SK-N-SH (cell line): ENCODE results near the gene ZXDC. TPM values are rescaled to one million over a fixed set of nuclear protein-coding genes. Genes with fewer than 3 reads are reported as not detected.

Experiments
- CTCF ChIA-PET: fragments of 300-600, 350-600 bp; formaldehyde crosslinking; extraction: SDS; loops from one replicate; lab custom pipeline; 2021; lab: Yijun Ruan, JAX
- POLR2A ChIA-PET: fragments of 350-600 bp; sonication (Branson Sonifier 250); formaldehyde crosslinking; extraction: SDS; loops from one replicate; lab custom pipeline; 2020; ENCODE audit warnings: antibody characterized with exemption, inconsistent platforms; lab: Yijun Ruan, JAX
- DNase-seq: peaks from one replicate; pipeline ENCODE4 v3.0.0; 2012
- H2AFZ ChIP-seq: fragments of 200-600 bp; sonication (generic); 2 replicates; pipeline ENCODE4 v1.8.1; 2016; ENCODE audit warnings: antibody characterized with exemption, mild to moderate bottlenecking, low read depth
- H3F3A ChIP-seq: fragments of 200-600 bp; sonication (generic); replicated peaks from 2 replicates; pipeline ENCODE3; 2016; ENCODE audit warnings: antibody characterized with exemption, mild to moderate bottlenecking; ENCODE audit not compliant: insufficient read depth
- H3K27ac ChIP-seq, 2 experiments: fragments of 200-500 bp in 1 of 2; fragments of 200-600 bp in 1 of 2; sonication (Bioruptor generic) in 1 of 2; sonication (generic), shearing (Covaris generic) in 1 of 2; 2 replicates each; pipeline versions ENCODE4 v1.5.1 to v1.6.1; 2014 to 2016; ENCODE audit warnings: low read depth in 2 of 2, inconsistent platforms in 1 of 2, low read length in 1 of 2, mild to moderate bottlenecking in 1 of 2, mixed read lengths in 1 of 2
- H3K27me3 ChIP-seq: fragments of 200-600 bp; sonication (generic), shearing (Covaris generic); 2 replicates; pipeline ENCODE4 v1.6.1; 2016; ENCODE audit warnings: mixed run types; ENCODE audit not compliant: insufficient read depth
- H3K36me3 ChIP-seq, 2 experiments: fragments of 200-500 bp in 1 of 2; fragments of 200-600 bp in 1 of 2; sonication (Bioruptor generic) in 1 of 2; sonication (generic) in 1 of 2; replicated peaks in 1 of 2; 2 replicates each; pipeline versions ENCODE3 to v1.5.1; 2014 to 2016; ENCODE audit warnings: low read length in 1 of 2, mild to moderate bottlenecking in 1 of 2; ENCODE audit not compliant: insufficient read depth in 2 of 2, control insufficient read depth in 1 of 2
- H3K4me1 ChIP-seq, 2 experiments: fragments of 200-500 bp in 1 of 2; fragments of 200-600 bp in 1 of 2; sonication (Bioruptor generic) in 1 of 2; sonication (generic), shearing (Covaris generic) in 1 of 2; 2 replicates each; pipeline versions ENCODE4 v1.5.1 to v1.6.1; 2014 to 2016; ENCODE audit warnings: low read depth in 1 of 2, low read length in 1 of 2, mixed run types in 1 of 2; ENCODE audit not compliant: insufficient read depth in 2 of 2, control insufficient read depth in 1 of 2
- H3K4me2 ChIP-seq: fragments of 200-600 bp; sonication (generic), shearing (Covaris generic); 2 replicates; pipeline ENCODE4 v1.6.1; 2017; ENCODE audit warnings: mixed run types
- H3K4me3 ChIP-seq, 2 experiments: fragments of 200-500 bp in 1 of 2; fragments of 200-600 bp in 1 of 2; sonication (Bioruptor generic) in 1 of 2; sonication (generic), shearing (Covaris generic) in 1 of 2; 2 replicates each; pipeline versions ENCODE4 v1.5.1 to v1.8.1; 2014 to 2016; ENCODE audit warnings: low read depth in 2 of 2, inconsistent platforms in 1 of 2, low read length in 1 of 2, mild to moderate bottlenecking in 1 of 2, mixed read lengths in 1 of 2, moderate library complexity in 1 of 2
- H3K79me2 ChIP-seq: fragments of 200-600 bp; sonication (generic); 2 replicates; pipeline ENCODE4 v1.8.1; 2017; ENCODE audit warnings: mild to moderate bottlenecking; ENCODE audit not compliant: insufficient read depth
- H3K9ac ChIP-seq: fragments of 200-600 bp; sonication (generic); 2 replicates; pipeline ENCODE4 v1.6.1; 2017; ENCODE audit warnings: mixed run types
- H3K9me2 ChIP-seq: fragments of 200-600 bp; sonication (generic); 2 replicates; pipeline ENCODE4 v1.6.1; 2017; ENCODE audit warnings: mixed run types
- H3K9me3 ChIP-seq: fragments of 200-600 bp; sonication (generic); 2 replicates; pipeline ENCODE4 v1.6.1; 2017; ENCODE audit warnings: mixed run types, mild to moderate bottlenecking, moderate library complexity
- H4K20me1 ChIP-seq: fragments of 200-600 bp; sonication (generic); 2 replicates; pipeline ENCODE4 v1.6.1; 2017; ENCODE audit warnings: mild to moderate bottlenecking, mixed run types; ENCODE audit not compliant: insufficient read depth
- CHD2 ChIP-seq: fragments of 150-350 bp; IDR thresholded peaks from 2 replicates; pipeline ENCODE4 v1.6.1; 2018; ENCODE audit warnings: low read length; ENCODE audit not compliant: partially characterized antibody
- ELF1 ChIP-seq: IDR thresholded peaks from 2 replicates; pipeline ENCODE4 v1.4.0; 2012
- EZH2phosphoT487 ChIP-seq: fragments of 200-600 bp; sonication (generic); IDR thresholded peaks from 2 replicates; pipeline ENCODE4 v1.6.1; 2017; ENCODE audit warnings: low read depth, mixed run types, mild to moderate bottlenecking, antibody characterized with exemption, moderate library complexity, borderline replicate concordance
- FOXJ3 ChIP-seq: sonication (generic); formaldehyde crosslinking; IDR thresholded peaks from 2 replicates; pipeline ENCODE4 v1.5.1; 2020; ENCODE audit warnings: mild to moderate bottlenecking, missing genetic modification reagents
- FOXM1 ChIP-seq: IDR thresholded peaks from 2 replicates; pipeline ENCODE4 v1.4.0; 2012; ENCODE audit warnings: low read depth, mild to moderate bottlenecking
- GABPA ChIP-seq: IDR thresholded peaks from 2 replicates; pipeline ENCODE4 v1.4.0; 2012; ENCODE audit warnings: low read depth, mild to moderate bottlenecking
- GATA2 ChIP-seq: sonication (generic); formaldehyde crosslinking; IDR thresholded peaks from 2 replicates; pipeline ENCODE4 v1.5.0; 2020; ENCODE audit warnings: mild to moderate bottlenecking, missing genetic modification reagents
- JUND ChIP-seq: IDR thresholded peaks from 2 replicates; pipeline ENCODE4 v1.4.0; 2012
- MAX ChIP-seq: IDR thresholded peaks from 2 replicates; pipeline ENCODE4 v1.4.0; 2012; ENCODE audit warnings: low read depth
- NFIC ChIP-seq: IDR thresholded peaks from 2 replicates; pipeline ENCODE4 v1.4.0; 2012; ENCODE audit warnings: borderline replicate concordance
- NRF1 ChIP-seq: IDR thresholded peaks from 2 replicates; pipeline ENCODE4 v1.6.1; 2012; ENCODE audit warnings: low read depth, mild to moderate bottlenecking, low read length
- RAD21 ChIP-seq: IDR thresholded peaks from 2 replicates; pipeline ENCODE4 v1.6.1; 2012; ENCODE audit warnings: mild to moderate bottlenecking, low read length
- RCOR1 ChIP-seq: fragments of 150-350 bp; IDR thresholded peaks from 2 replicates; pipeline ENCODE4 v1.6.1; 2017; ENCODE audit warnings: antibody characterized with exemption, low read length
- REST ChIP-seq: IDR thresholded peaks from 2 replicates; pipeline ENCODE4 v1.6.1; 2012; ENCODE audit warnings: mild to moderate bottlenecking, low read depth, low read length, moderate library complexity
- SIN3A ChIP-seq: IDR thresholded peaks from 2 replicates; pipeline ENCODE4 v1.6.1; 2012; ENCODE audit warnings: low read depth, mild to moderate bottlenecking, low read length, moderate library complexity, borderline replicate concordance
- SMC3 ChIP-seq: IDR thresholded peaks from 2 replicates; pipeline ENCODE4 v1.6.1; 2012; ENCODE audit warnings: low read depth, low read length, improper control_type of control experiment
- TAF1 ChIP-seq: IDR thresholded peaks from 2 replicates; pipeline ENCODE4 v1.6.1; 2012; ENCODE audit warnings: low read depth, mild to moderate bottlenecking, low read length, moderate library complexity, borderline replicate concordance
- TCF12 ChIP-seq: IDR thresholded peaks from 2 replicates; pipeline ENCODE4 v1.4.0; 2012
- YY1 ChIP-seq: IDR thresholded peaks from 2 replicates; pipeline ENCODE4 v1.4.0; 2012; ENCODE audit warnings: low read depth, mild to moderate bottlenecking
- WGBS: methylation state at CpG from one replicate; pipeline ENCODE4 v1.1.6; 2017; ENCODE audit warnings: low lambda C conversion rate; 5-methylcytosine and 5-hydroxymethylcytosine counted together
- polyA plus RNA-seq, 3 experiments: library from polyadenylated mRNA; depleted of rRNA; stranded (reverse); fragments of >200 nt; gene quantifications; 2 replicates each; pipeline ENCODE4 v1.2.3, GENCODE V29; 2012
- TF ChIP-seq, protein P1 (sequence below): fragments of 150-350 bp; IDR thresholded peaks from 2 replicates; pipeline ENCODE4 v1.6.1; 2016; ENCODE audit warnings: mild to moderate bottlenecking, low read depth, low read length

Gene ZXDC
- polyA plus RNA-seq, 1 of the 3 experiments (the other 2 are of a cell fraction), result 8.5 TPM

- TF ChIP-seq GATA2 (CRISPR knock-in tag) (no peak), CHD2 (no peak), RAD21 (no peak), TCF12 (no peak), EZH2phosphoT487 (no peak)
These were observed 53.6 kb downstream of the ZXDC start (continued) for GRCh38 chr3:126422121-126422520.

GRCh38 chr3:126421573-126422119, 54.0 kb downstream of the ZXDC start:
- ChIA-PET CTCF (no interaction called here), POLR2A (no interaction called here)
- Histone ChIP-seq H3K27ac (no peak overlapping the region), H2AFZ (no peak overlapping the region), H3K27me3 (no peaks in the 10 kb centered on the region), H3F3A (no peaks in the 10 kb centered on the region), H3K4me1 (peaks cover 0 to 12% of the 10 kb centered on the region in 2 experiments; a peak in 1 of 4 replicates), H3K9me3 (peaks cover 7% of the 10 kb centered on the region; the same call in 1 of the 2 replicates), H3K4me3 (no peak overlapping the region), H3K9me2 (no peaks in the 10 kb centered on the region), H3K36me3 (no peaks in the 10 kb centered on the region), H3K79me2 (no peaks in the 10 kb centered on the region), H3K9ac (no peak overlapping the region), H4K20me1 (no peaks in the 10 kb centered on the region), H3K4me2 (no peak overlapping the region)
- TF ChIP-seq TCF12 (no peak), GABPA (no peak), CHD2 (no peak), FOXJ3 (no peak), EZH2phosphoT487 (no peak), NRF1 (no peak), GATA2 (CRISPR knock-in tag) (no peak), MAX (no peak), JUND (no peak)
- WGBS, result 44% methylated on average over 2 of the region's 10 CpGs
- DNase-seq, result peak; percentile 30

GRCh38 chr3:126419886-126420786, 55.6 kb downstream of the ZXDC start:
- Histone ChIP-seq H3K4me1 (peaks cover 0 to 12% of the 10 kb centered on the region in 2 experiments; a peak in 1 of 4 replicates), H4K20me1 (no peaks in the 10 kb centered on the region), H3K27me3 (no peaks in the 10 kb centered on the region), H3K4me3 (no peak overlapping the region), H3F3A (no peaks in the 10 kb centered on the region), H3K4me2 (no peak overlapping the region), H3K9me2 (no peaks in the 10 kb centered on the region), H3K9ac (no peak overlapping the region), H3K9me3 (no peaks in the 10 kb centered on the region), H3K27ac (no peak overlapping the region), H3K79me2 (no peaks in the 10 kb centered on the region), H2AFZ (no peak overlapping the region), H3K36me3 (no peaks in the 10 kb centered on the region)
- POLR2A ChIA-PET, result no interaction called here
- CTCF ChIA-PET, result interaction anchor here (0.7 kb wide), 1 partner anchor 51 kb away, joined by 3 read pairs; no protein-coding TSS in a partner anchor
- 79% methylated on average over 17 of the region's 22 CpGs for WGBS
- DNase-seq, result peak; percentile 14
- TF ChIP-seq FOXM1, result no peak
- TF ChIP-seq REST, result no peak
- no peak for TF ChIP-seq TCF12
- TF ChIP-seq, protein P1, sequence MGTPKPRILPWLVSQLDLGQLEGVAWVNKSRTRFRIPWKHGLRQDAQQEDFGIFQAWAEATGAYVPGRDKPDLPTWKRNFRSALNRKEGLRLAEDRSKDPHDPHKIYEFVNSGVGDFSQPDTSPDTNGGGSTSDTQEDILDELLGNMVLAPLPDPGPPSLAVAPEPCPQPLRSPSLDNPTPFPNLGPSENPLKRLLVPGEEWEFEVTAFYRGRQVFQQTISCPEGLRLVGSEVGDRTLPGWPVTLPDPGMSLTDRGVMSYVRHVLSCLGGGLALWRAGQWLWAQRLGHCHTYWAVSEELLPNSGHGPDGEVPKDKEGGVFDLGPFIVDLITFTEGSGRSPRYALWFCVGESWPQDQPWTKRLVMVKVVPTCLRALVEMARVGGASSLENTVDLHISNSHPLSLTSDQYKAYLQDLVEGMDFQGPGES, result no peak
- TF ChIP-seq SMC3, result no peak
- TF ChIP-seq SIN3A, result no peak
- no peak for TF ChIP-seq CHD2
- no peak for TF ChIP-seq MAX
- TF ChIP-seq ELF1, result no peak
- TF ChIP-seq TAF1, result no peak
- TF ChIP-seq RCOR1, result no peak
- no peak for TF ChIP-seq YY1
- no peak for TF ChIP-seq NFIC
